Endothelial cell of umbilical vein (primary cell): ENCODE results near the gene PBX2. TPM values are rescaled to one million over a fixed set of nuclear protein-coding genes. Genes with fewer than 3 reads are reported as not detected.

Experiments
- BruUV-seq: library from RNA; stranded (reverse); fragments of 400-500 nt; replicated peaks from 2 replicates; lab custom pipeline; 2021; lab: Mats Ljungman, UMichigan
- CTCF ChIA-PET: fragments of 300-600, 350-600 bp; sonication (Branson Sonifier 250); formaldehyde crosslinking; loops from one replicate; lab custom pipeline; 2021; ENCODE audit warnings: antibody characterized with exemption, inconsistent platforms; lab: Charles Lee
- POLR2A ChIA-PET: fragments of 300-600, 350-600 bp; sonication (Branson Sonifier 250); formaldehyde crosslinking; loops from one replicate; lab custom pipeline; 2021; ENCODE audit warnings: antibody characterized with exemption, inconsistent platforms; lab: Charles Lee
- DNase-seq: peaks from one replicate; pipeline ENCODE4 v3.0.0-alpha.2; 2011; ENCODE audit warnings: low read depth, low spot score
- FAIRE-seq: peaks from 2 replicates; lab custom pipeline; 2011; peaks lifted over from hg19 to GRCh38; lab: Jason Lieb, UNC
- H2AFZ ChIP-seq: 2 replicates; pipeline ENCODE4 v1.6.0; 2012; ENCODE audit warnings: low read depth, low read length, control low read depth, inconsistent platforms
- H3K27ac ChIP-seq: 2 replicates; pipeline ENCODE4 v1.5.1; 2011; ENCODE audit warnings: low read depth, mild to moderate bottlenecking, control low read depth, low read length, moderate library complexity; ENCODE audit not compliant: insufficient read depth
- H3K27me3 ChIP-seq, 2 experiments: 2 replicates each; pipeline versions ENCODE4 v1.6.0 to v1.6.1; 2011; ENCODE audit warnings: low read length in 2 of 2, mixed read lengths in 1 of 2; ENCODE audit not compliant: control insufficient read depth in 2 of 2, insufficient read depth in 2 of 2
- H3K36me3 ChIP-seq, 2 experiments: 2 replicates in 1 of 2; 3 replicates in 1 of 2; pipeline ENCODE4 v1.5.1; 2011; ENCODE audit warnings: low read length in 2 of 2, mild to moderate bottlenecking in 1 of 2, moderate library complexity in 1 of 2; ENCODE audit not compliant: control insufficient read depth in 2 of 2, insufficient read depth in 2 of 2; ENCODE audit errors: extremely low read depth in 1 of 2
- H3K4me1 ChIP-seq: 3 replicates; pipeline ENCODE4 v1.5.1; 2011; ENCODE audit warnings: mild to moderate bottlenecking, low read length; ENCODE audit not compliant: control insufficient read depth, insufficient read depth; ENCODE audit errors: extremely low read depth
- H3K4me2 ChIP-seq: 2 replicates; pipeline ENCODE4 v1.6.1; 2011; ENCODE audit warnings: low read length, control low read depth, mixed read lengths; ENCODE audit not compliant: insufficient read depth
- H3K4me3 ChIP-seq, 3 experiments: fragments of 200-600 bp in 1 of 3; sonication (generic), shearing (Covaris generic) in 1 of 3; replicated peaks in 1 of 3; 2 replicates each; pipeline ENCODE4 v1.5.1; 2011 to 2016; ENCODE audit warnings: control low read depth in 3 of 3, low read length in 3 of 3, mild to moderate bottlenecking in 2 of 3, inconsistent platforms in 1 of 3, low read depth in 1 of 3, moderate library complexity in 1 of 3; ENCODE audit not compliant: insufficient read depth in 1 of 3
- H3K79me2 ChIP-seq: 2 replicates; pipeline ENCODE4 v1.6.0; 2012; ENCODE audit warnings: low read length, inconsistent platforms; ENCODE audit not compliant: control insufficient read depth, insufficient read depth
- H3K9ac ChIP-seq: replicated peaks from 2 replicates; pipeline ENCODE3; 2011; ENCODE audit warnings: low read length, control low read depth; ENCODE audit not compliant: insufficient read depth; ENCODE audit errors: extremely low read depth
- H3K9me1 ChIP-seq: replicated peaks from 3 replicates; pipeline ENCODE4 v1.6.0; 2011; ENCODE audit warnings: mild to moderate bottlenecking, low read length; ENCODE audit not compliant: control insufficient read depth, insufficient read depth; ENCODE audit errors: extremely low read depth
- H3K9me3 ChIP-seq: replicated peaks from 2 replicates; pipeline ENCODE4 v1.5.1; 2012; ENCODE audit warnings: low read length, inconsistent platforms; ENCODE audit not compliant: control insufficient read depth, insufficient read depth
- H4K20me1 ChIP-seq: replicated peaks from 2 replicates; pipeline ENCODE3; 2011; ENCODE audit warnings: mild to moderate bottlenecking, low read length; ENCODE audit not compliant: control insufficient read depth, insufficient read depth; ENCODE audit errors: extremely low read depth
- EZH2 ChIP-seq: IDR thresholded peaks from 2 replicates; pipeline ENCODE4 v1.6.1; 2012; ENCODE audit warnings: borderline replicate concordance, low read depth, mild to moderate bottlenecking, moderate library complexity, low read length, inconsistent platforms; ENCODE audit not compliant: severe bottlenecking
- FOS ChIP-seq: IDR thresholded peaks from 2 replicates; pipeline ENCODE4 v1.6.1; 2011; ENCODE audit warnings: mild to moderate bottlenecking, low read length, moderate library complexity, borderline replicate concordance; ENCODE audit not compliant: insufficient read depth
- GATA2 ChIP-seq: IDR thresholded peaks from 2 replicates; pipeline ENCODE4 v1.7.0; 2011; ENCODE audit warnings: low read depth, mild to moderate bottlenecking, moderate library complexity, mixed read lengths, low read length; ENCODE audit not compliant: insufficient read length, insufficient read depth
- JUN ChIP-seq: IDR thresholded peaks from 2 replicates; pipeline ENCODE4 v1.6.1; 2011; ENCODE audit warnings: borderline replicate concordance, low read depth; ENCODE audit not compliant: insufficient read length, insufficient read depth
- MAX ChIP-seq: IDR thresholded peaks from 2 replicates; pipeline ENCODE4 v1.6.1; 2011; ENCODE audit not compliant: insufficient read depth, insufficient read length
- MYC ChIP-seq: IDR thresholded peaks from one replicate; pipeline ENCODE4 v1.6.1; 2011; ENCODE audit warnings: mild to moderate bottlenecking, low read depth, low read length
- POLR2A ChIP-seq: IDR thresholded peaks from 2 replicates; pipeline ENCODE4 v1.6.1; 2012; ENCODE audit warnings: low read depth, mild to moderate bottlenecking, control low read depth, low read length
- POLR2AphosphoS5 ChIP-seq: IDR thresholded peaks from 2 replicates; pipeline ENCODE4 v1.6.1; 2012; ENCODE audit warnings: low read depth, mild to moderate bottlenecking, control low read depth, low read length, moderate library complexity; ENCODE audit not compliant: insufficient read depth
- dilution Hi-C: fragments of 300-500 bp; cut with MboI; formaldehyde crosslinking; loops from one replicate; pipeline ENCODE4 v1.15.0; 2019; ENCODE audit warnings: low sequenced_read_pairs; ENCODE audit not compliant: extremely low pct_ligation_motif_present
- intact Hi-C: fragments of 100-400 bp; cut with micrococcal nuclease; formaldehyde crosslinking; loops from one replicate; pipeline ENCODE4 v1.10.0; 2022
- polyA plus RNA-seq, 4 experiments: library from polyadenylated mRNA; depleted of rRNA in 3 of 4; stranded (reverse) in 3 of 4; unstranded in 1 of 4; fragments of >200 nt; gene quantifications; 2 replicates each; pipeline versions ENCODE4 v1.2.1 to v1.2.3, GENCODE V29; 2011 to 2012; ENCODE audit warnings: missing spikeins in 1 of 4
- total RNA-seq: library from RNA; stranded (reverse); gene quantifications from 2 replicates; pipeline ENCODE4 v1.2.3, GENCODE V29; 2021
- TF ChIP-seq, protein P1 (sequence below), 2 donors: IDR thresholded peaks; 1 replicate in 1 of 2; 2 replicates in 1 of 2; pipeline ENCODE4 v1.5.1; 2011; ENCODE audit warnings: low read length in 2 of 2, mild to moderate bottlenecking in 2 of 2, moderate library complexity in 2 of 2, control low read depth in 1 of 2, inconsistent platforms in 1 of 2, low read depth in 1 of 2; ENCODE audit not compliant: insufficient read depth in 1 of 2; ENCODE audit errors: extremely low read depth in 1 of 2

Gene PBX2
- total and polyA plus RNA-seq, 2 donors (not counting 3 experiments of a cell fraction or from before 2014, with no cell fraction given) = 82.3 to 100 TPM

- Histone ChIP-seq H3K9me1 (no peaks in the 10 kb centered on the region), H3K9me3 (no peaks in the 10 kb centered on the region), H4K20me1 (no peaks in the 10 kb centered on the region), H3K36me3 (peaks cover 3 to 36% of the 10 kb centered on the region in 2 experiments), H3K9ac (no peak overlapping the region), H3K4me1 (peaks cover 21% of the 10 kb centered on the region), H3K27me3 (no peaks in the 10 kb centered on the region), H3K4me2 (no peak overlapping the region), H3K27ac (no peak overlapping the region), H3K4me3 (no peak overlapping the region), H3K79me2 (peaks cover 14% of the 10 kb centered on the region), H2AFZ (no peak overlapping the region)
- POLR2A ChIA-PET = no interaction called here
- no peak for DNase-seq
- CTCF ChIA-PET = interaction anchor here (1.7 kb wide), 1 partner anchor 12 kb away, joined by 5 read pairs; no protein-coding TSS in a partner anchor
- TF ChIP-seq MAX = no peak
- TF ChIP-seq FOS = no peak
- TF ChIP-seq POLR2A = no peak
- TF ChIP-seq MYC = no peak
- no peak for TF ChIP-seq JUN
- TF ChIP-seq POLR2AphosphoS5 = no peak
- TF ChIP-seq, protein P1, sequence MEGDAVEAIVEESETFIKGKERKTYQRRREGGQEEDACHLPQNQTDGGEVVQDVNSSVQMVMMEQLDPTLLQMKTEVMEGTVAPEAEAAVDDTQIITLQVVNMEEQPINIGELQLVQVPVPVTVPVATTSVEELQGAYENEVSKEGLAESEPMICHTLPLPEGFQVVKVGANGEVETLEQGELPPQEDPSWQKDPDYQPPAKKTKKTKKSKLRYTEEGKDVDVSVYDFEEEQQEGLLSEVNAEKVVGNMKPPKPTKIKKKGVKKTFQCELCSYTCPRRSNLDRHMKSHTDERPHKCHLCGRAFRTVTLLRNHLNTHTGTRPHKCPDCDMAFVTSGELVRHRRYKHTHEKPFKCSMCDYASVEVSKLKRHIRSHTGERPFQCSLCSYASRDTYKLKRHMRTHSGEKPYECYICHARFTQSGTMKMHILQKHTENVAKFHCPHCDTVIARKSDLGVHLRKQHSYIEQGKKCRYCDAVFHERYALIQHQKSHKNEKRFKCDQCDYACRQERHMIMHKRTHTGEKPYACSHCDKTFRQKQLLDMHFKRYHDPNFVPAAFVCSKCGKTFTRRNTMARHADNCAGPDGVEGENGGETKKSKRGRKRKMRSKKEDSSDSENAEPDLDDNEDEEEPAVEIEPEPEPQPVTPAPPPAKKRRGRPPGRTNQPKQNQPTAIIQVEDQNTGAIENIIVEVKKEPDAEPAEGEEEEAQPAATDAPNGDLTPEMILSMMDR (IDR thresholded peaks at IDR 0.05; ENCODE audit: extremely low read depth in 1 of 2, insufficient read depth in 1 of 2, low read depth in 1 of 2, low read length in 2 of 2) = no peak
- no peak for TF ChIP-seq EZH2
- no peak for TF ChIP-seq GATA2
- FAIRE-seq = no peak
- dilution Hi-C loops = no loop called here
- no TSS peak for BruUV-seq
- intact Hi-C loops = no loop called here
Measured at GRCh38 chr6:32183483-32184083, 6.4 kb downstream of the PBX2 start.
